ENCODE results near the gene CPA2.
"Not testable (repeated sequence)": the region's sequence is repeated elsewhere in the genome, so short reads cannot be mapped to it uniquely, and the experiment has no call there.

The CPA2 gene

DNA sequence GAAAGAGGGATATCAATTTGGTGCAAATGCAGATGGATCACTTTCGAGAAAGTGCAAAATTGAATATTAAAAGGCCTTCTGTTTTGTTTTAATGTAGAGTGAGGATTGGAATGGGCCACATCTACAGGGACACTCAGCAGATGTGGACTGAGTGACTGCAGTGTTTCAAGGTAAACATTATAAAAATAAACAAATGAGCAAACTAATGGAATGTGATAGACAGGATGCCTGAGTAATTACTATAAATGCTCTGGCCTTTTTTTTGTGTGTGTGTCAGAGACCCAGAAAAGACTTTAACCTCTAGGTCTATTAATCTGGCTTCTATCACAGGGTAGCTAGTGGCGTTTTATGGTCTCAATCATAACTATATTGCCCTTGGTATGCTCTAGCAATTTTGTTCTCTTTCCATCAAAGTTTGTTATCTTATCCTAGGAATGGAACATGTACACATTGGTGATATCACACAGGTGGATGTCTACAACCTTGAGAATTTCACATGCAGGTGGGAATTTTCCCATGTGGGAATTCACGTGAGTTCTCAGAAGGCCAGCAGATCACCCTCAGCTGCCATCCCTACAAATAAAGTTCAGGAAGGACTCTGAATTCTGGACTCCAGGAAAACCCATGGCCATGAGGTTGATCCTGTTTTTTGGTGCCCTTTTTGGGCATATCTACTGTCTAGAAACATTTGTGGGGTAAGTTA is at the start of gene CPA2:
TSS of gene CPA2 (plus strand) at position 606 of the 703 bp plus-strand sequence. CDS start at position 625, 19 bp downstream.
- intact Hi-C loops (cut with DNase I), result no loop called here
- no peak for DNase-seq

DNA sequence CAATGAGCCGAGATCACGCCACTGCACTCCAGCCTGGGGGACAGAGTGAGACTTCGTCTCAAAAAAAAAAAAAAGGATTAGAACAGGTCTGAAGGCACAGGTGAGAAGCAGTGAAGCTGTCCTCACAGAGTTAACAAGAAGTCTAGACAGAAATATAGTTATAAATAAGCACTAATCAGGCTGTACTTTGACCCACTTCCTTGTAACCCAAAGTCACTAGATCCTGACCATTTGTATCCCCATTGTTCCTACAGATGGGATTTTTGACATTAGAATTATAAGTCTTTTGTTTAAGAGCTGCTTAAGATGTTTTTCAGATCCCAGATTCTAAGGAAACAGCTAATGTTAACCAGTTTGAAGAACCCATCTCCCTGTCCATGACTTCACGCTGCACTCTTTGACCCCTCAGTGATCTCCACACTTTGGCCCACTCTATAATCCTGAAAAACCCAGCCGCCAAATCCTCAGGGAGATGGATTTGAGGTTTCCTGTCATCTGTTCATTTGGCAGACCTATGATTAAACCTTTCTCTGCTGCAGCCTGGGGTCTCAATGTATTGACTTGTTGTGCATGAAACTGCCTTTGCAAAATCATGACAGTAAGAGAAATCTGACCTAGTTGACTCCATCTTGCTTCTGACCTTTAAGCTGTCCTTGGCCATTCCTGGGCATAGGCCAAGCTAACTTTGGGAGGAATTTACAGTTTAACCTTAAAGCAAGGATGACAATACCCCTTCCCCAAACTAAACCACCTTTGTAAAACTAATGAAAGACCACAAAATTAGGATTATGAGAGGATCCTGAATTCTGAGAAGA is 47.6 kb upstream of the CPA2 start:
- no peak for DNase-seq
- intact Hi-C loops (cut with DNase I), result no loop called here

DNA sequence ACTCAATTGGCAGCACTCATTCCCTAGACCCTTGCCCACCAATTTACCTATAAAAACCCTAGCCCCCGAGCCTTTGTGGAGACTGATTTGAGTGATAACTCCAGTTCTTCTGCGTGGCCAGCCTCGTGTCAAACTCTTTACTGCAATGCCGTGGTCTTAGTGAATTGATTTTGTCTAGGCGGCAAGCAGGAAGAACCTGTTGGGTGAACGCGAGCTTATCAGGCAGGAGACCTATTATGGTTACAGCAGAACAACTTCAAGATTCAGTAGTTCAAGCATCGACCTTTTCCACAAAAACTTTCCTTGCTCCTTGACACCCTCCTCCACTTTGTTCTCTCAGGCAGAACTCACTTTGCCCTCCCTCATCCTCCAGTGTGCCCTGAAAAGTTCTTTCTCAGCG is 46.8 kb upstream of the CPA2 start:
- intact Hi-C loops (cut with DNase I), result no loop called here
- no peak for DNase-seq

DNA sequence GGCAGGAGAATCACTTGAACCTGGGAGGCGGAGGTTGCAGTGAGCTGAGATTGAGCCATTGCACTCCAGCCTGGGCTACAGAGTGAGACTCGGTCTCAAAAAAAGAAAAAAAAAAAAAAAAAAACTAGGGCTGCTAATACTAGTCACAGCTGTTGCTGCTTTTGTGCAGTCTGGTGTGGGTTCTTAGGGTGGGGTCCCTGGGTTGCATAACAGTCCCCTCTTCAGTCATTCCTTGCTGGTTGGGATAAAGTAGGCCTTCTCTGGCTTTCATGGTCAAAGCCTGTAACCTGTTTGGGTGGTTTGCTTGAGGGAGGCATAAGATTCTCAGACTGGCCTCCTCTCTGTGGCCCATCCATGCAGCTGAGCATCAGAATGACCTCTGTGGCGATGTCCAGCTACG is 44.9 kb upstream of the CPA2 start:
- intact Hi-C loops (cut with DNase I), result no loop called here
- DNase-seq, result no peak

DNA sequence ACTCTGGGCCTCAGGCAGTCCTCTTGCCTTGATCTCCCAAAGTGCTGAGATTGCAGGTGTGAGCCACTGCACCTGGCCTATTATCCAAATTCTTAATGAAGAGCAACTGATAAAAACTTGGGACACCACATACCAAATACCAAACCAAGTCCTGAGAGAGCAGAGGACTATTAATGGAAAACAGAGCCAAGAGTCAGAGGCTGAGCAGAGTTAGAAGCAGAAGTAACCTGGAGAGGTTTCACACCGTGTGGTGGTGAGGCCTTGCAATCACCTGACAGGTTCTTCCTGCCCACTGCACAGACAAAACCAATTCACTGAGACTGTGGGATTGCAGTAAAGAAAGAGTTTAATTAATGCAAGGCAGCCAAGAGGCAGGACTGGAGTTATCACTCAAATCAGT is 43.0 kb upstream of the CPA2 start:
- intact Hi-C loops (cut with DNase I), result no loop called here
- DNase-seq, result no peak

DNA sequence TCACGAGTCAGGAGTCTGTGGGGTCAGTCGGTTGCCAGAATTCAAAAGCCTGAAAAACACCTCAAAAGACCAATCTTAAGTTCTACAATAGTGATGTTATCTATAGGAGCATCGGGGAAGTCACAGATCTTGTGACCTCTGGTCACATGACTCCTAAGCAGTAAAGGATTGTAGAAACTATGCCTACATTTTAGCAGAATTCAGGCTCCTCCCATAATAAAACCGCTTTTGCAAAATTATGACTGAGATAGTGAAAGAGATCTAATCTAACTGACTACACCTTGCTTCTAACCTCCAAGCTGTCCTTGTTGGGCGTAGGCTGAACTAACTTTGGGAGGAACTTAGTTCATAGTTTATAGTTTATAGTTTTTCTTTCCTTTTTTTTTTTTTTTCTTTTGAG is 42.5 kb upstream of the CPA2 start:
- intact Hi-C loops (cut with DNase I), result no loop called here
- DNase-seq, result no peak

DNA sequence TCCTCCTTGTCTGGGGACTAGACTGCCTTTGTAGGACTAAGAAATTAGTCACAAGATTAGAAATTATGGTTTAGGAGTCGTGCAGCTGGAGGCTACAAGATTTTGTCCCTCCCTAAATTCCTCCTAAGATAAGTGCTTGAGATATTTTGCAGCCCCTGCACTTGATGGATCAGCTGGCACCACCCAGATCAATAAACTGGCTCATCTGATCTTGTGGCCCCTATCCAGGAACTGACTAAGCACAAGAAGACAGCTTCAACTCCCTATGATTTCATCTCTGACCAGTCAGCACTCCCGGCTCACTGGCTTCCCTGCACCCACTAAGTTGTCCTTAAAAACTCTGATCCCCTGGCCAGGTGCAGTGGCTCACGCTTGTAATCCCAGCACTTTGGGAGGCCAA is 41.7 kb upstream of the CPA2 start:
- intact Hi-C loops (cut with DNase I), result not testable (repeated sequence)

GRCh38 chr7:130226333-130226732 is 40.3 kb upstream of the CPA2 start:
- intact Hi-C loops (cut with DNase I), result no loop called here
- DNase-seq, result no peak

More for the DNA sequence above, 41.7 kb upstream of the CPA2 start:
- not testable (repeated sequence) for DNase-seq

DNA sequence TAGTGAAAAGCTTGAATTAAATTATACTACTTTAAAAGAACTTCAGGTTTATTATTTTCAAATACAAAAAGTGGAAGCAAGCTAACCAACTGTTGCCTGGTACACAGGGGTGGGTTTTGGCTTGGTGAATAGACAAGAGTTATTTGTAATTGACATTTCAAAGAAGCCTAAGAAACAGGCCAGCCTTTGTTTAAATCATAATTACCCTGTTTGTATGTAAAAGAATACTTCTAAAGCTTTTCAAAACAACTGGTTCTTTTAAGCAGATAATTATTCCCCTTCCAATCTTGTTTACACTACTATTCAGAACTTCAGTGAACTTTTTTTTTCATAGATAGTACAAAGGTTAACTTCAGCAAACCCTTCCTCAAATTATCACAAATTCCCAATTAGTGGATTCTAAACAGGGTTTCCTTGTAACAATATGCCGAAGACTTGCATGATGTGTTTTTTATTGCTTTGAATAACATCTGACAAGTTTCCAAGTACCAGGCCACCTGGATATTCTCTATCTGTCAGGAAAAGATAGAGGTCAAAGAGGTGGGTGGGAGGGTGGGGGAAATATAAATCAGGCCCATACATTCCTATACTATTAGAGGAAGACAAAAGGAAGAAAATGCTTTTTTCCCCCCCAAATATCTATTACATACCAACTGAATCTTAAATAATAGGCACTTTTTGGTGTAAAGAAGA is 38.6 kb upstream of the CPA2 start:
- intact Hi-C loops (cut with DNase I), result no loop called here

GRCh38 chr7:130228840-130229502 is 37.7 kb upstream of the CPA2 start:
- intact Hi-C loops (cut with DNase I), result no loop called here
- no peak for DNase-seq

More for the DNA sequence above, 38.6 kb upstream of the CPA2 start:
- DNase-seq, result peak in 7 of 42 donors; percentile 16 to 44 (median 33)

GRCh38 chr7:130229981-130230380 is 36.7 kb upstream of the CPA2 start:
- DNase-seq; intact Hi-C loops (cut with DNase I): not testable (repeated sequence)

- intact Hi-C loops (cut with DNase I), result no loop called here
- DNase-seq, result peak in 7 of 42 donors; percentile 7 to 27 (median 18)
These were observed 34.9 kb upstream of the CPA2 start for GRCh38 chr7:130231792-130232191.

- intact Hi-C loops (cut with DNase I), result no loop called here
These were observed 34.5 kb upstream of the CPA2 start for GRCh38 chr7:130232209-130232608.

GRCh38 chr7:130234078-130234477 is 32.6 kb upstream of the CPA2 start:
- intact Hi-C loops (cut with DNase I), result no loop called here
- DNase-seq, result no peak

More at GRCh38 chr7:130232209-130232608, 34.5 kb upstream of the CPA2 start:
- DNase-seq, result no peak

- intact Hi-C loops (cut with DNase I); DNase-seq: not testable (repeated sequence)
These were observed 30.3 kb upstream of the CPA2 start for GRCh38 chr7:130236361-130236760.

DNA sequence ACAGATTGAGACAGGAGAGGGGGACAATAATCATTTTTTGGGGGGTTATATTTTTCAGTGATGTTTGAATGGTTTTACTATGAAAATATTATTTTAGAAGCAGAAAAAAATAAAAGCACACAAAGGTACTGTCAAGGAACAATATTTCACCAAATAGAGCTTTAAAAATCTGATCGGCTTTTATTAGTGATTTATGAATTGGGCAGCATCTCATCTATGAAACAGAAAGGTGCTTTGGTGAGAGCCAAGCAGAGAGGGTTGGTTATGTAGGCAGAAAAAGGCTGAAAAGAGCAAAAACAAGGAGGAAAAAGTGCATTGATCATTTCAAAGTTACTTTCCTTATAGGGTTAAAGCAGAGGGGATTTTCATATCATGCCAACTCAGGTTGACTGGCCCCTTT is 26.4 kb upstream of the CPA2 start:
- intact Hi-C loops (cut with DNase I), result no loop called here

DNA sequence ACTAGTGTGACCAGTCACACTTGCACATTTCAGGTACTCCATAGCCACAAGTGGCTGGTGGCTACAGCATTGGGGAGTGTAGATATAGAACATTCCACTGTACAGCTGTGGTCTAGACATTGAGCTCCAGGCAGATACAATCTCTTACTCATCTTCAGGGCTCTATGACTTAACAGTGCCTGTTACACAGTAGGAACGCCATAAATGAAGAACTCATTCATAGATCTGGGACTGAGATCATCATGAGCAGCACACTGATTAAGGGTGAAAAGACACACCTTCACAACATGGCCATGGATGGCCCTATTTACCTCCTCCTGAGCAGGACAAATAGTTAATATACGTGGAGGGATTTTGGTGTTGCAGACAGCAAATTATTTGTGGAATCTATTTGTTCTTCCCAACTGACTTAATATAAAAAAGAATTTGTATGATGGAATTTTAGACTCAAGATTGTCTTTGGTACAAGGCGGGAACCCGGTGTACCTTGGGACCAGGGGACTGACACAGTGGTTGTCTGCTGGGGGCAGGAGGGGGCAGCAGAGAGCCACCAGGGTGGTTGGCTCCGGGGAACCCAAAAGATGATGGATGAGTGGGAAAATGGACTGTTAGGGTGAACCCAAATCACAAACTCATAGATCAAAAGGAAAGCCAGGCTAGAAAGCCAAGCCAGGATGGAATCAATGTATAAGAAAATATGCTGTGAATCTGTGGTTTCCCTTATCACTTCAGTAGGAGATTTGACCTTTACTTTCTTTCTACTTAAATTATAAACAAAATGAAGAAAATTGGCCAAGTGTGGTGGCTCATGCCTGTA is 24.3 kb upstream of the CPA2 start:
- intact Hi-C loops (cut with DNase I), result no loop called here
- peak; percentile 21 to 86 (median 70) for DNase-seq

More for the DNA sequence above, 26.4 kb upstream of the CPA2 start:
- no peak for DNase-seq

GRCh38 chr7:130243486-130243885 is 23.2 kb upstream of the CPA2 start:
- DNase-seq; intact Hi-C loops (cut with DNase I): not testable (repeated sequence)
